ENCODE data around the gene TMEM170B. TPM values are rescaled to one million over a fixed set of nuclear protein-coding genes. Genes with fewer than 3 reads are reported as not detected.

TMEM170B gene
- polyA plus RNA-seq, 3 donors, result 11.7 to 33.4 (median 19.7) TPM

DNA sequence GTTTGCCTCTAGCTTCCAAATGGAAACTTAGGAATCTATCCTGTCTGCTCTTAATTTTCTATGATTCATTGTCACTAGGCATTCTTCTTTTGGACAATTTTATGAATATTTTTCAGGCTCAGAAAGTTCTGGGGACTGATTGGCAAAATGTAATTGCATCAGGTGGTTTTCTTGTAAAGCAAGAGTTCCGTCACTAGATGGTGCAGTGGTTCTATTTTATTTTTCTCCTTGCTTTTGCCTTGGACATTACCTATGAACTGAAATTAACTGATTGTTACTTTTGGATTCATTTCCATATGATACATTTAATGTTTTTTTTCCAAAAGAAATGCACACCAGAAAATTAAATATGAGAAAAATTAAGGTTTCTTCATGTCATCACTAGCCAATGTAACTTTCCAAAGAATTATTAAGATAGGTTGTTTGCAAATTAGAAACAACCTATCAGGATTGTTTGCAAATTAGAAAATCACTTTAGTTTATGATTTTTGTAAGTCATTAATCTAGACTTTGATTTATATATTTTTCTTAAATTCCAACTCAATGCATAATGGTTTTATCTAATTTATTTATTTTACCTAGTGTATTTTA is 48.0 kb downstream of the TMEM170B start:
- Mint-ChIP-seq H3K4me1 (peaks cover 31% of the 10 kb centered on the region), H3K4me3 (no peak overlapping the region), H3K27me3 (ENCODE audit: low read depth in 3 of 3) (peaks cover 0 to 2% (median 0%) of the 10 kb centered on the region in 3 donors), H3K27ac (no peak overlapping the region), H3K36me3 (peaks cover 2 to 7% of the 10 kb centered on the region in 2 donors), H3K9me3 (no peaks in the 10 kb centered on the region)
- no peaks in the 10 kb centered on the region for H3K9me3 ChIP-seq (replicated peaks in 1 of 2; ENCODE audit: control insufficient read depth in 1 of 2, insufficient read depth in 1 of 2, low read length in 2 of 2)
- peaks cover 20% of the 10 kb centered on the region for H3K79me2 ChIP-seq (ENCODE audit: insufficient read depth, low read length)
- peaks cover 19% of the 10 kb centered on the region for H4K20me1 ChIP-seq (ENCODE audit: insufficient read depth, low read length)
- H3K27ac ChIP-seq (ENCODE audit: low read depth in 1 of 2, low read length in 2 of 2), result no peak overlapping the region
- no peak overlapping the region for H2AFZ ChIP-seq (ENCODE audit: insufficient read depth, low read depth, low read length, poor library complexity, severe bottlenecking)
- DNase-seq, result peak; percentile 15 to 49 (median 32)
- H3K36me3 ChIP-seq (replicated peaks in 1 of 2; ENCODE audit: control insufficient read depth in 1 of 2, insufficient read depth in 2 of 2, low read length in 2 of 2), result peaks cover 0 to 8% of the 10 kb centered on the region in 2 donors
- H3K4me3 ChIP-seq (replicated peaks in 1 of 3; ENCODE audit: low read depth in 2 of 3, low read length in 3 of 3), result no peak overlapping the region
- TF ChIP-seq, protein P1, sequence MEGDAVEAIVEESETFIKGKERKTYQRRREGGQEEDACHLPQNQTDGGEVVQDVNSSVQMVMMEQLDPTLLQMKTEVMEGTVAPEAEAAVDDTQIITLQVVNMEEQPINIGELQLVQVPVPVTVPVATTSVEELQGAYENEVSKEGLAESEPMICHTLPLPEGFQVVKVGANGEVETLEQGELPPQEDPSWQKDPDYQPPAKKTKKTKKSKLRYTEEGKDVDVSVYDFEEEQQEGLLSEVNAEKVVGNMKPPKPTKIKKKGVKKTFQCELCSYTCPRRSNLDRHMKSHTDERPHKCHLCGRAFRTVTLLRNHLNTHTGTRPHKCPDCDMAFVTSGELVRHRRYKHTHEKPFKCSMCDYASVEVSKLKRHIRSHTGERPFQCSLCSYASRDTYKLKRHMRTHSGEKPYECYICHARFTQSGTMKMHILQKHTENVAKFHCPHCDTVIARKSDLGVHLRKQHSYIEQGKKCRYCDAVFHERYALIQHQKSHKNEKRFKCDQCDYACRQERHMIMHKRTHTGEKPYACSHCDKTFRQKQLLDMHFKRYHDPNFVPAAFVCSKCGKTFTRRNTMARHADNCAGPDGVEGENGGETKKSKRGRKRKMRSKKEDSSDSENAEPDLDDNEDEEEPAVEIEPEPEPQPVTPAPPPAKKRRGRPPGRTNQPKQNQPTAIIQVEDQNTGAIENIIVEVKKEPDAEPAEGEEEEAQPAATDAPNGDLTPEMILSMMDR (IDR thresholded peaks at IDR 0.05), result peak; percentile 76
- H3K9ac ChIP-seq (ENCODE audit: insufficient read depth, low read length, poor library complexity, severe bottlenecking), result no peak overlapping the region
- no CpG with 5 or more reads among the region's 1 CpG for WGBS (ENCODE audit: insufficient coverage)
- H3K4me1 ChIP-seq (ENCODE audit: control insufficient read depth in 1 of 2, insufficient read depth in 2 of 2, low read length in 2 of 2), result peaks cover 21 to 30% of the 10 kb centered on the region in 2 donors
- H3K4me2 ChIP-seq (replicated peaks; ENCODE audit: extremely low read depth, low read length, poor library complexity, severe bottlenecking), result no peak overlapping the region
- intact Hi-C loops (cut with micrococcal nuclease), result no loop called here
- H3K27me3 ChIP-seq (ENCODE audit: control insufficient read depth in 2 of 2, insufficient read depth in 2 of 2, low read length in 2 of 2), result no peaks in the 10 kb centered on the region

DNA sequence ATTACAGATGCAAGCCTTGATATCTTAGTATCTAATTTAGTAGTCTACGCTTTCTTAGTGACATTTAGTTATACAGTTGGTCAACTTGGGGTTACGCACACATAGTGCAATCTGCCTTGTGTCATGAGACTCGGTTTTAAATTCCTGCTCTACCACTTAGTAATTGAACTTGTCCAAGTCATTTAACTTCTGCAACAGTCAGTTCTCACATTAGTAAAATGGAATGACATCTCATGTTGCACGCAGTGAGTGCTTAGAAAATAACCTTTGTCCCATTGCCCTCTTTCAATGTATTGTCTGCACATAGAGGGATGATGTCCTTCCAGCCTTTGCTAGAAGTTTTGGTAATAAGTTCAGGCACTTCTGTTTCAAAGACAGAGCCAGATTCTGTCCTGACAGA is 48.6 kb downstream of the TMEM170B start:
- H3K36me3 ChIP-seq (replicated peaks in 1 of 2; ENCODE audit: control insufficient read depth in 1 of 2, insufficient read depth in 2 of 2, low read length in 2 of 2), result peaks cover 0 to 8% of the 10 kb centered on the region in 2 donors
- H2AFZ ChIP-seq (ENCODE audit: insufficient read depth, low read depth, low read length, poor library complexity, severe bottlenecking), result no peak overlapping the region
- H3K4me3 ChIP-seq (replicated peaks in 1 of 3; ENCODE audit: low read depth in 2 of 3, low read length in 3 of 3), result no peak overlapping the region
- no peak for DNase-seq
- H3K27me3 Mint-ChIP-seq (ENCODE audit: low read depth in 3 of 3), result peaks cover 0 to 2% (median 0%) of the 10 kb centered on the region in 3 donors
- H3K9me3 ChIP-seq (replicated peaks in 1 of 2; ENCODE audit: control insufficient read depth in 1 of 2, insufficient read depth in 1 of 2, low read length in 2 of 2), result no peaks in the 10 kb centered on the region
- TF ChIP-seq, protein P1 (IDR thresholded peaks at IDR 0.05), result no peak
- no peaks in the 10 kb centered on the region for H3K9me3 Mint-ChIP-seq
- H3K4me2 ChIP-seq (replicated peaks; ENCODE audit: extremely low read depth, low read length, poor library complexity, severe bottlenecking), result no peak overlapping the region
- peaks cover 16% of the 10 kb centered on the region for H3K79me2 ChIP-seq (ENCODE audit: insufficient read depth, low read length)
- no peak overlapping the region for H3K4me3 Mint-ChIP-seq
- H3K36me3 Mint-ChIP-seq, result peaks cover 2 to 7% of the 10 kb centered on the region in 2 donors
- no peak overlapping the region for H3K27ac Mint-ChIP-seq
- no peak overlapping the region for H3K9ac ChIP-seq (ENCODE audit: insufficient read depth, low read length, poor library complexity, severe bottlenecking)
- H3K27me3 ChIP-seq (ENCODE audit: control insufficient read depth in 2 of 2, insufficient read depth in 2 of 2, low read length in 2 of 2), result no peaks in the 10 kb centered on the region
- intact Hi-C loops (cut with micrococcal nuclease), result no loop called here
- no CpG with 5 or more reads among the region's 4 CpGs for WGBS (ENCODE audit: insufficient coverage)
- H3K4me1 ChIP-seq (ENCODE audit: control insufficient read depth in 1 of 2, insufficient read depth in 2 of 2, low read length in 2 of 2), result peaks cover 17 to 24% of the 10 kb centered on the region in 2 donors
- no peak overlapping the region for H3K27ac ChIP-seq (ENCODE audit: low read depth in 1 of 2, low read length in 2 of 2)
- peaks cover 25% of the 10 kb centered on the region for H3K4me1 Mint-ChIP-seq
- peaks cover 17% of the 10 kb centered on the region for H4K20me1 ChIP-seq (ENCODE audit: insufficient read depth, low read length)
